Coronary artery (tissue), 2 donors: ENCODE data around the gene ADAMTSL3.

ENCODE experiments used
- DNase-seq: peaks from one replicate; pipeline ENCODE4 v3.0.0-alpha.2; 2017; ENCODE audit warnings: low spot score
- H3K27ac ChIP-seq, 2 donors: fragments of 200-600 bp; sonication (generic); one replicate each; pipeline ENCODE4 v1.5.1; 2016 to 2019
- H3K4me3 ChIP-seq: fragments of 200-600 bp; sonication (generic); 2 replicates; pipeline ENCODE4 v1.5.1; 2016; ENCODE audit warnings: mild to moderate bottlenecking, moderate library complexity
- TF ChIP-seq, protein P1 (sequence below): fragments of 200-600 bp; sonication (generic); IDR thresholded peaks from one replicate; pipeline ENCODE4 v1.5.1; 2019; ENCODE audit warnings: antibody characterized with exemption

The ADAMTSL3 gene

DNA sequence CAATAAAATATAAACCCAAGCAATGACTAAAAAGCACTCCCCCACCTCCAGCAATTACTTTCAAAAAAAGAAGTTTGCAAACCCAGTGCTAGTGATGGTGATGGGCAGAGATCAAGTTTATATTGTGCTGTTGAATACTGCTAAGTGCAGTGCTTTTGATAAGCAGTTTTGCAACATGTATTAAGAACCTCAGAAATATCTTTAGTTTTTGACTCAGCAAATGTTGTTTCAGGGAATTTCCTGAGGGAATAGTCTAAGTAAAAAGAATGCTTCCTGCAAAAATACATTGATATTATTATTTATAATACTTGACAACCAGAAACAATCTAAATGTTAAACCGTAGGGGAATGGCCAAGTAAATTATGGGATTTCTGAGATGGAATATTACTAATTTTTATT lies 69.3 kb downstream of the ADAMTSL3 start:
- TF ChIP-seq, protein P1, sequence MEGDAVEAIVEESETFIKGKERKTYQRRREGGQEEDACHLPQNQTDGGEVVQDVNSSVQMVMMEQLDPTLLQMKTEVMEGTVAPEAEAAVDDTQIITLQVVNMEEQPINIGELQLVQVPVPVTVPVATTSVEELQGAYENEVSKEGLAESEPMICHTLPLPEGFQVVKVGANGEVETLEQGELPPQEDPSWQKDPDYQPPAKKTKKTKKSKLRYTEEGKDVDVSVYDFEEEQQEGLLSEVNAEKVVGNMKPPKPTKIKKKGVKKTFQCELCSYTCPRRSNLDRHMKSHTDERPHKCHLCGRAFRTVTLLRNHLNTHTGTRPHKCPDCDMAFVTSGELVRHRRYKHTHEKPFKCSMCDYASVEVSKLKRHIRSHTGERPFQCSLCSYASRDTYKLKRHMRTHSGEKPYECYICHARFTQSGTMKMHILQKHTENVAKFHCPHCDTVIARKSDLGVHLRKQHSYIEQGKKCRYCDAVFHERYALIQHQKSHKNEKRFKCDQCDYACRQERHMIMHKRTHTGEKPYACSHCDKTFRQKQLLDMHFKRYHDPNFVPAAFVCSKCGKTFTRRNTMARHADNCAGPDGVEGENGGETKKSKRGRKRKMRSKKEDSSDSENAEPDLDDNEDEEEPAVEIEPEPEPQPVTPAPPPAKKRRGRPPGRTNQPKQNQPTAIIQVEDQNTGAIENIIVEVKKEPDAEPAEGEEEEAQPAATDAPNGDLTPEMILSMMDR = no peak
- no peak for DNase-seq
- H3K4me3 ChIP-seq = no peak overlapping the region
- no peak overlapping the region for H3K27ac ChIP-seq

GRCh38 chr15:83732196-83732595 lies 78.3 kb downstream of the ADAMTSL3 start:
- TF ChIP-seq, protein P1 = no peak
- H3K27ac ChIP-seq = no peak overlapping the region
- no peak overlapping the region for H3K4me3 ChIP-seq
- DNase-seq = no peak

GRCh38 chr15:83732770-83733169 lies 78.8 kb downstream of the ADAMTSL3 start:
- TF ChIP-seq, protein P1 = no peak
- Histone ChIP-seq H3K27ac (no peak overlapping the region), H3K4me3 (no peak overlapping the region)
- DNase-seq = no peak

GRCh38 chr15:83733206-83733605 lies 79.3 kb downstream of the ADAMTSL3 start:
- Histone ChIP-seq H3K27ac (no peak overlapping the region), H3K4me3 (no peak overlapping the region)
- no peak for DNase-seq
- TF ChIP-seq, protein P1 = no peak

DNA sequence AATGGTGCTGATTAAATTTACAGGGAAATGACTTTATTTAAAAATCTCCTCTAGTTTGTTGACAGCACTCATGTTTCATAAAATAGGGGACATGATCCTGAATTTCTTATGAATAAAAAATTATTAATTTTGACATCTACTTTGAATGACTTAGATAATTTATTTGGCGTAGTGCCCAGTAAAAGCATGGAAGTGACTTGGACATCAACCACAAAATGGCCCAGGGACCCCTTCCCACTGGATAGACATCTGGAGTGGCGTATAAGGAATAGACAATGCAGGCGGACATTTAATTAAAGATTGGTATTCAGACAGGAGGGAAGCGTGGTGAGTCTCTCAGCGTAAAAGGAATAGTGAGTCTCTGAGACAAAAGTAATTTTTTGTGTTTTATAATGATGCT lies 79.8 kb downstream of the ADAMTSL3 start:
- Histone ChIP-seq H3K4me3 (no peak overlapping the region), H3K27ac (no peak overlapping the region)
- TF ChIP-seq, protein P1 = no peak
- DNase-seq = no peak

- no peak overlapping the region for H3K27ac ChIP-seq
- H3K4me3 ChIP-seq = no peak overlapping the region
- TF ChIP-seq, protein P1 = no peak
- no peak for DNase-seq
Observed at GRCh38 chr15:83734487-83734886, 80.6 kb downstream of the ADAMTSL3 start.

- TF ChIP-seq, protein P1 = no peak
Observed at GRCh38 chr15:83739629-83740028, 85.7 kb downstream of the ADAMTSL3 start.

More at GRCh38 chr15:83739629-83740028, 85.7 kb downstream of the ADAMTSL3 start:
- H3K4me3 ChIP-seq = no peak overlapping the region
- no peak for DNase-seq
- no peak overlapping the region for H3K27ac ChIP-seq
